ENCODE measurements around the gene HK1. TPM values are rescaled to one million over a fixed set of nuclear protein-coding genes. Genes with fewer than 3 reads are reported as not detected.

HK1 gene
- total RNA-seq, 1 experiment from 2014 or later = 98.8 TPM

DNA sequence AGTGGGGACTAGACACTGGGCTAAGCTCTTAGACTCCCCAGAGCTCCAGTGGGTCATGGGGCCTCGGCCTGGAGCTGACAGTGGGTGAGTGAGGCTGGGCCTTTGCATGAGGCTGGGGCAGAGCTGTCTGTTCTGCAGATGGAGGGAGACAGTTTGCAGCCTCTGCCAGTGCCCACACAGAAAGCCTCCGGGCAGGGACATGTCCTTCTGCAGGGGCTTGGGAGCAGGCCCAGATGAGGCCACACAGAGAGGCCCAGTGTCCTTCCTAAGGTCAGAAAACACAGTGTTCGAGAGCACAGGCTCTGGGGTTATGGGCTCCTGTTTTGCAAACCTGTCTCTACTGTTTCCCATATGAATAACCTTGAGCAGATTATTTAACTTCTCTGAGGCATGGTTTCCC, 25.1 kb upstream of the HK1 start:
- no peaks in the 10 kb centered on the region for H3K79me1 ChIP-seq (ENCODE audit: insufficient read depth, low read depth, low read length, poor library complexity, severe bottlenecking)
- H2BK12ac ChIP-seq (ENCODE audit: insufficient read length, low read depth, low read length) = no peak overlapping the region
- no peak overlapping the region for H2BK15ac ChIP-seq (ENCODE audit: low read depth, low read length)
- no peaks in the 10 kb centered on the region for H3K36me3 Mint-ChIP-seq (ENCODE audit: insufficient read depth in 1 of 3, low read depth in 3 of 3)
- no peak overlapping the region for H3K9ac ChIP-seq (ENCODE audit: extremely low read depth, insufficient read length, low read length)
- H3K4me1 ChIP-seq (ENCODE audit: insufficient read depth, low read length) = no peaks in the 10 kb centered on the region
- H3K56ac ChIP-seq (ENCODE audit: insufficient read length, low read depth, low read length) = no peak overlapping the region
- no peaks in the 10 kb centered on the region for H3K23me2 ChIP-seq (ENCODE audit: insufficient read length, low read depth, low read length, poor library complexity, severe bottlenecking)
- no peak overlapping the region for H4K91ac ChIP-seq (ENCODE audit: insufficient read length, low read depth, low read length)
- no peak overlapping the region for H2BK20ac ChIP-seq (ENCODE audit: low read depth, low read length, poor library complexity, severe bottlenecking)
- no peak overlapping the region for H3T11ph ChIP-seq (ENCODE audit: low read length)
- no peak overlapping the region for H3K23ac ChIP-seq (ENCODE audit: insufficient read length, low read depth, low read length)
- no peak overlapping the region for H3K18ac ChIP-seq (ENCODE audit: insufficient read length, low read depth, low read length)
- H3K4me2 ChIP-seq (ENCODE audit: insufficient read depth, insufficient read length, low read length) = no peak overlapping the region
- H4K20me1 ChIP-seq (ENCODE audit: control insufficient read depth, insufficient read depth, insufficient read length) = no peaks in the 10 kb centered on the region
- no peaks in the 10 kb centered on the region for H3K9me3 ChIP-seq (ENCODE audit: control insufficient read depth, low read depth, low read length)
- H3K4ac ChIP-seq (ENCODE audit: low read depth, low read length) = no peak overlapping the region
- H3K27ac ChIP-seq (ENCODE audit: insufficient read length, low read depth, low read length) = no peak overlapping the region
- no peak overlapping the region for H4K8ac ChIP-seq (replicated peaks; ENCODE audit: insufficient read length, low read depth, low read length)
- H2BK120ac ChIP-seq (ENCODE audit: low read depth, low read length, poor library complexity, severe bottlenecking) = no peak overlapping the region
- no peak overlapping the region for H2BK5ac ChIP-seq (ENCODE audit: insufficient read length, low read length)
- no peaks in the 10 kb centered on the region for H3K4me1 Mint-ChIP-seq
- no peak overlapping the region for H3K14ac ChIP-seq (ENCODE audit: insufficient read depth, low read length)
- no peak for TF ChIP-seq CTCF (conservative IDR thresholded peaks at IDR 0.05)
- H3K27ac Mint-ChIP-seq = peak overlapping the region in 2 of 3 experiments; percentile 49 to 60; a peak in 2 of 7 replicates
- H3K79me2 ChIP-seq (ENCODE audit: insufficient read depth, low read length) = no peaks in the 10 kb centered on the region
- no peak overlapping the region for H3K4me3 Mint-ChIP-seq
- no peak overlapping the region for H2AK5ac ChIP-seq (ENCODE audit: insufficient read length, low read length)
- H2AFZ ChIP-seq (ENCODE audit: low read length) = no peak overlapping the region
- no peak overlapping the region for H4K5ac ChIP-seq (ENCODE audit: insufficient read length, low read depth, low read length)
- peaks cover 0 to 2% of the 10 kb centered on the region in 2 experiments; a peak in 2 of 5 replicates for H3K9me3 Mint-ChIP-seq
- no CpG with 5 or more reads among the region's 3 CpGs for WGBS (ENCODE audit: extremely low coverage, insufficient read length, low lambda C conversion rate)
- no peaks in the 10 kb centered on the region for H3K27me3 Mint-ChIP-seq (ENCODE audit: low read depth)
- no peak for DNase-seq
- H3K27me3 ChIP-seq (ENCODE audit: insufficient read depth, low read length) = no peaks in the 10 kb centered on the region

All from H9 (cell line).